ENCODE data around the gene NPTX1. TPM values are rescaled to one million over a fixed set of nuclear protein-coding genes. Genes with fewer than 3 reads are reported as not detected.

The NPTX1 gene, protein sequence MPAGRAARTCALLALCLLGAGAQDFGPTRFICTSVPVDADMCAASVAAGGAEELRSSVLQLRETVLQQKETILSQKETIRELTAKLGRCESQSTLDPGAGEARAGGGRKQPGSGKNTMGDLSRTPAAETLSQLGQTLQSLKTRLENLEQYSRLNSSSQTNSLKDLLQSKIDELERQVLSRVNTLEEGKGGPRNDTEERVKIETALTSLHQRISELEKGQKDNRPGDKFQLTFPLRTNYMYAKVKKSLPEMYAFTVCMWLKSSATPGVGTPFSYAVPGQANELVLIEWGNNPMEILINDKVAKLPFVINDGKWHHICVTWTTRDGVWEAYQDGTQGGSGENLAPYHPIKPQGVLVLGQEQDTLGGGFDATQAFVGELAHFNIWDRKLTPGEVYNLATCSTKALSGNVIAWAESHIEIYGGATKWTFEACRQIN
- under 1 TPM; 0.48 to 0.51 TPM for total RNA-seq

DNA sequence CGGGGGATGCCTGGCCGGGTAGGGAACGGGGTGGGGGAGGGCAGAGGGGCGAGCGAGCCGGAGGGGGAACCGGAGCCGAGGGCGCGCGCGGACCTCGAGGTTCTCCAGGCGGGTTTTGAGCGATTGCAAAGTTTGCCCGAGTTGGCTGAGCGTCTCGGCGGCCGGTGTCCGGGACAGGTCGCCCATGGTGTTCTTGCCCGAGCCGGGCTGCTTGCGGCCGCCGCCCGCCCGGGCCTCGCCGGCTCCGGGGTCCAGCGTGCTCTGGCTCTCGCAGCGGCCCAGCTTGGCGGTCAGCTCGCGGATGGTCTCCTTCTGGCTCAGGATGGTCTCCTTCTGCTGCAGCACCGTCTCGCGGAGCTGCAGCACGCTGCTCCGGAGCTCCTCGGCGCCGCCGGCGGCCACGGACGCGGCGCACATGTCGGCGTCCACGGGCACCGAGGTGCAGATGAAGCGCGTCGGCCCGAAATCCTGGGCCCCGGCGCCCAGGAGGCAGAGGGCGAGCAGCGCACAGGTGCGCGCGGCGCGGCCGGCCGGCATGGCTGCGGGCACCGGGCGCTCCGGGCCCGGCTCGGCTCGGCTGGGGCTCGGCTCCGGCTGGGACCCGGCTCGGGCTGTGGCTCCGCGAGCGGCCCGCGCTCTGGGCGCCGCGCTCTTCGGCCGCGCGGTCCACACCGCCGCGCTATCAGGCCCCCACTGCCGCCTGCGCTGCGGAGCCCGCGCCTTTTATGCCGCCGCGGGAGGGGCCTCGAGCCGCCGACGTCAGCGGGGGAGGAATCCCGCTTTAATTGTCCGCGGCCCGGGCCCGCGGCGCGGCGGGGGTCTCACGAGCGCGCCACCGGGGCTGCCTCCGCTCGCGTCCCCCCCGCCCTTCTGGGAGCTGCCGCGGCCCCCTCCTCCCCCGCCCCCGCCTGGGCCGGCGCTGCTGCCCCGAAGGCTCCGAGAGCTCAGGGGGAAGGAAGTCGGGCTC is at the start of gene NPTX1:
Gene NPTX1, minus strand, starts transcription at position 698 of the 967 bp plus-strand sequence. Its CDS starts 161 bp downstream, at position 537.
- POLR2A ChIA-PET: interaction anchor here (1.3 kb wide), 1 partner anchor 21 kb away, joined by 4 read pairs; no protein-coding TSS in a partner anchor
- CTCF ChIA-PET: interaction anchor here (0.9 to 2.2 kb wide), 4 partner anchors 12 to 100 kb away, joined by 3 to 5 read pairs (median 3); no protein-coding TSS in a partner anchor

DNA sequence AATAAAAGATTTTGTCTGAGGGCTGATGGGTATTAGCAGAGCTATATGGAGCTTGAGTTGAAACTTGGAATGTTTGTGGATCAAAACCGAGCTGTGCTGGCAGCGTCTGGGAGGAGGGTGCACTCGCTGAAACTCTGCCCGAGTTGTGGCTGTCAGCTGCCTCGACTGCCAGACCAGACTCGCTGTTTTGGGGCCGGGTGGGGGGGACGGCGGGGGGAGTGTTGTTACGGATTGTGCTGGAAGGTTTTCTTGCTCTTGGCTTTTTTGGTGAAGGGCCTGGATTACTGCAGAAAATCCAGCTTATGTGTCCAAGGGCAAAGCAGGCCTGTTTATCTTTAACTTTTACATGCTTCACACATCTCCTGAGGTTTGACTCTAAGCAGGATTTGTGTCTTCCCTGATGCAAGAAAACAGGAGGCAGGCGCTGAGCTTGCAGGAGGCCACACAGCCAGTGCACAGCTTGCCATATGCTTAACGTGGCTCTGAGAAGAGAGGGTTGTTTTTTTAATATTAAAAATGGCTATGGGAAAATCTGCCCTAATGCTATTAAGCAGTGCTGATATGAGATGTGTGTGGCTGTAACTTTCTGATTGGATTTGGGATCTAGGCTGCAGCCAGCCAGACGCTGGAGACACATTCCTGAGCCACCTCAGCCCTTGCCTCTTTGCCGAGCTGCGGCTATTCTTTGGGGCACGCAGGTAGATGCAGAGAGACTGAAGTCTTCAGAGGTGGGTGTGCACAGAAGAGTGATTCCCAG is 47.7 kb upstream of the NPTX1 start:
- CTCF ChIA-PET: no interaction called here

GRCh38 chr17:80523054-80523744 is 46.8 kb upstream of the NPTX1 start:
- ChIA-PET CTCF (interaction anchor here (1.0 kb wide), 1 partner anchor 26 kb away, joined by 3 read pairs; no protein-coding TSS in a partner anchor), POLR2A (no interaction called here)

More for the DNA sequence above, 47.7 kb upstream of the NPTX1 start:
- POLR2A ChIA-PET: no interaction called here

GRCh38 chr17:80520810-80521455 is 44.5 kb upstream of the NPTX1 start:
- ChIA-PET POLR2A (no interaction called here), CTCF (no interaction called here)

- ChIA-PET CTCF (no interaction called here), POLR2A (no interaction called here)
Measured at GRCh38 chr17:80519091-80519781, 42.8 kb upstream of the NPTX1 start.

DNA sequence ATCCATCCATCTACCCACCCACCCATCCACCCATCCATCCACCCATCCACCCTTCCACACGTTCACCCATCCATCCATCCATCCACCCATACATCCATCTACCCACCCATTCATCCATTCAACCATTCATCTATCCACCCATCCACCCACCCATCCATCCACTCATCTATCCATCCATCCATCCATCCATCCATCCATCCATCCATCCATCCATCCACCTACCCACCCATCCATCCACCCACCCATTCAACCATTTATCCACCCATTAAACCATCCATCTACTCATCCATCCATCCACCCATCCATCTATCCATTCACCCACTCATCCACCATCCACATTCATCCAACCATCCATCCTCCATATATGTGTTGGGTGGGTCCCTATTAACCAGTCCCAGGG is 42.0 kb upstream of the NPTX1 start:
- ChIA-PET POLR2A (no interaction called here), CTCF (no interaction called here)

DNA sequence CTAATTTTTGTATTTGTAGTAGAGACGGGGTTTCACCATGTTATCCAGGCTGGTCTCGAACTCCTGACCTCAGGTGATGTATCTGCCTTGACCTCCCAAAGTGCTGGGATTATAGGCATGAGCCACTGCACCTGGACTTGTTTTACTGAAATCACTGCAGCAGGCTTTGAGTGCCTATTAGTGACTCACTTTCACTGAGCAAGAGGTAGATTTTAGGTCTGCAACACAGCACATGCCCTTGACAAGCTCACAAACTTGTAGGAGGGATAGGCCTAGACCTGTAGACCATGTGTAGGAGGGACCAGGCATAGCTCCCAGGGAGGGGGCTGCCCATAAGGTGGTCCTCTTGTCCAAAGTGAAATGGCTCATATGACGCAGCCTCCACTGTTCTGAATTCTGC is 41.2 kb upstream of the NPTX1 start:
- CTCF ChIA-PET: no interaction called here
- POLR2A ChIA-PET: no interaction called here

DNA sequence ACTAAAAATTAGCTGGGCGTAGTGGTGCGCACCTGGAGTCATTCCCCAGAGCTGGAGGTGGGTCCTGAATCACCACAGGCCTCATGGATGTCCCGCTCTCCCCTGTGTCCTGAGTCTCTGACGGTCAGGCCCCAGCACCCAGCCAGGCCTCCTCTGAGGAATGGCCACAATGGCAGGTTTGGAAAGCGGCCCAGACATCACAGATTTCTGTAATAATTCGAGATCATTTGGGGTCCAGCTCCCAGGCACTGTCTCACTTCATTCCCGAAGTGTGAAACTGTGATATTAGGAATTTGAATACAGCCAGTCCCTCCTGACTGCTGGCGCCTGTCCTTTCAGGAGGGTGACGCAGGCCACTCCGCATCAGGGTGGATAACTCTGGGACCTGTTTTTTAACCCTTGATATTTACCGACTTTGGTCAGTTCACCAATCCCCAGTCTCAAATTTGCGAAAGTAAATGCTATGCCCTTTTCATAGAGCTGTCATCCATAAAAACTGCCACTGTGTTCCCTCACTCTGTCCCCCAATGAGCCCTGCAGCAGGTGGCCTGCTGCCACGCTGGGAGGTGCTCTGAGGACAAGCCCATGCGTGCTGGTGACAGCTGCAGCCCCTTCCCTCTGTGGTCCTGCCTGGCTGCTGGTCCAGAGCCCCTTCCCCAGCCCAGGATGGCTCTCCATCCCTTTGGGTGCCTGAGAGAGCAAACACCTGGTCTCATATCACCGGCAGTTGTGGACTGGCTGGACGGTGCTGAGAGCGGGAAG is 39.9 kb upstream of the NPTX1 start:
- POLR2A ChIA-PET: no interaction called here
- CTCF ChIA-PET: no interaction called here

- POLR2A ChIA-PET: no interaction called here
- CTCF ChIA-PET: no interaction called here
Measured at GRCh38 chr17:80513892-80514291, 37.5 kb upstream of the NPTX1 start.

GRCh38 chr17:80513201-80513600 is 36.8 kb upstream of the NPTX1 start:
- ChIA-PET CTCF (no interaction called here), POLR2A (no interaction called here)

DNA sequence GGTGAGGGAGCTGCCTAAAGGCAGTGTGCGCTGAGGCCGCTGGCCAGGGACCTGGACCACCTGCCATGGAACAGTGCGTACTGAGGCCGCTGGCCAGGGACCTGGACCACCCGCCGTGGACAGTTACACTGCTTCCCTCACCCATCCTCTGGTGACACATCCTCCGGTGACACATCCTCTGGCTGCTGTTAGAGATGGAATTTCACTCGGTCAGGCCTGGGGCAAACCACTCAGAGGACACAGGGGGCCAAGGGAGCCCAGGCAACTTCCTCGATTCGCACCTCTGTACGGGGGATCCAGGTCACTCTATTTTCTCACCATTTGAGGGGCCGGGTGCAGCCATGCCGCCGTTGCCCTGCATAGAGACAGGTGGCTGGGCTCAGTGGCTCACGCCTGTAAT is 35.8 kb upstream of the NPTX1 start:
- CTCF ChIA-PET: no interaction called here

DNA sequence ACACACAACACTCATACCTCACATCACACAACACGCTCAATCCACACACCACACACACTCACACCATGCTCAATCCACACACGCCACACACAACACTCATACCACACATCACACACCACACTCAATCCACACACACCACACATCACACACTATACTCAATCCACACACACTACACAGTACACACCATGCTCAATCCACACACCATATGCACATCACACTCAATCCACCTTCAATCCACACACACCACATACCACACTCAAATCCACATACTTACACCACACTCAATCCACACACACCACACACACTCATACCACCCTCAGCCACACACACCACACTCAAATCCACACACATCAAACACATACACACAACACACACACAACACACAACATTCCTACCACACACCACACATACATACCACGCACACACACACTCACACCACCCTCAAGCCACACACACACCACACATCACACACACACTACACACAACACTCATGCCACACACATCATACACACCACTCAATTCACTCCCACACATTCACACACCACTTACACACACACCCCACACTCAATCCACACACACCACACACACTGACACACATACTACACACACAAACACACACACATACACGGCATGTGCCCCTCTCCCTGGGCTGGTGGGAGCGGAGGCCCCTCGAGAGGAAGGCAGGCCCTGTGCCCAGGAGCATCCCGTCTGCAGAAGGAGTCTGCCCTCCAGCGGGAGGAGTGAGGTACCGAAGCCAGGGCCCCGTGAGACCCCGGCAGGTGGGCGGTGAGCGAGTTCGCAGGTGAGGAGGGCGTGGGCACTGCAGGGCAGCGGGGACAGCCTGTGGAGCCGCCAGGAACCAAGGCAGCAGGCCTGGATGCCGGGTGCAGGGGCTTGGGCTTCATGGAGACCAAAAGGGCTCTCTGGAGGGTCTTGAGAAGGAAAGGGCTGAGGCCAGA is 35.1 kb upstream of the NPTX1 start:
- POLR2A ChIA-PET: no interaction called here
- CTCF ChIA-PET: no interaction called here

More for the DNA sequence above, 35.8 kb upstream of the NPTX1 start:
- POLR2A ChIA-PET: no interaction called here

GRCh38 chr17:80510772-80511171 is 34.4 kb upstream of the NPTX1 start:
- POLR2A ChIA-PET: no interaction called here
- CTCF ChIA-PET: interaction anchor here (0.7 kb wide), 1 partner anchor 9 kb away, joined by 3 read pairs; no protein-coding TSS in a partner anchor

DNA sequence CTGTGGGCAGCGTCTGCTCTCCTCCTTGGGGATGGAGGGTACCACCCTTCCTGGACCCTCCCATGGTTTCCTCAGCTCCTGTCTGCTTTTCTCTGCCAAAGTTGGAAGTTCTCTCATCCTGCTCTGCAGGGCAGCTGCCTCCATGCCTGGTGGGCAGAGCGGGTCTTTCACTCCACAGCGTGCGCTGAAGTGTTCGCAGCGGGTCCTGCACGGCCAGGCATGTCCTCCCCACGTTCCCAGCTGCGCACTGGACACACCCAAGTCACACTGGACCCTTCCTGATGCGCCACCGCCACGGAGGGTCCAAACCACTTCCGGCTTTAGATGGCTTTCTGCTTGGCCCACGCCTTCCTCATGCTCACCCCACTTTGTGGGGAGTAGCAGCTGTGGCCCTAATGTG is 33.7 kb upstream of the NPTX1 start:
- POLR2A ChIA-PET: no interaction called here
- CTCF ChIA-PET: interaction anchor here (0.7 kb wide), 1 partner anchor 9 kb away, joined by 3 read pairs; no protein-coding TSS in a partner anchor

- CTCF ChIA-PET: no interaction called here
- POLR2A ChIA-PET: no interaction called here
Measured at GRCh38 chr17:80509311-80509710, 32.9 kb upstream of the NPTX1 start.

GRCh38 chr17:80507965-80508364 is 31.6 kb upstream of the NPTX1 start:
- POLR2A ChIA-PET: no interaction called here

More at GRCh38 chr17:80507965-80508364, 31.6 kb upstream of the NPTX1 start:
- CTCF ChIA-PET: interaction anchor here (1.1 kb wide), 1 partner anchor 81 kb away, joined by 5 read pairs; no protein-coding TSS in a partner anchor

Data from activated CD8-positive, alpha-beta memory T cell treated with anti-CD3 and anti-CD28 coated beads for 36 hours (primary cell).